Activated T-cell treated with anti-CD3 and anti-CD28 coated beads for 24 hours (primary cell): ENCODE measurements around the gene CUL9.

Experiments
- DNase-seq: peaks from one replicate; pipeline ENCODE4 v3.0.0-alpha.2; 2020; ENCODE audit warnings: low read depth

The CUL9 gene

GRCh38 chr6:43229803-43230620 lies 48.0 kb downstream of the CUL9 start:
- DNase-seq = no peak

- DNase-seq = no peak
These were observed 49.1 kb downstream of the CUL9 start for GRCh38 chr6:43231053-43231452.

- no peak for DNase-seq
These were observed 49.9 kb downstream of the CUL9 start for GRCh38 chr6:43231735-43232450.

DNA sequence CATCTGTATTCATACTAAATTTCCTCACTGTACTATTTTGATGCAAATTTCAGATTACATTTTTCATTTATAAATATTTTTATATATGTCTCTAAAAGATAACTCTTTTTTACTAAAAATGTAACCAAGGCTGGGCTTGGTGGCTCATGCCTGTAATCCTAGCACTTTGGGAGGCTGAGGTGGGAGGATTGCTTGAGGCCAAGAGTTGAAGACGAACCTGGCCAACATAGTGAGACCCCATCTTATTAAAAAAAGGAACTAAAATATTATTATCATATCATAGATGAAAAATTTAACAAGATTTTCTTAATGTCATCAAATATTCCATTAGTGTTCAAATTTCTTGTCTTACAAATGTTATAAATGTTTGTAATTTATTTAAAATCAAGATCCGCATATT lies 53.8 kb downstream of the CUL9 start:
- no peak for DNase-seq

- no peak for DNase-seq
These were observed 57.1 kb downstream of the CUL9 start for GRCh38 chr6:43239054-43239453.

- DNase-seq = no peak
These were observed 59.0 kb downstream of the CUL9 start for GRCh38 chr6:43240950-43241349.

- no peak for DNase-seq
These were observed 59.5 kb downstream of the CUL9 start for GRCh38 chr6:43241446-43241845.

GRCh38 chr6:43242908-43243663 lies 61.1 kb downstream of the CUL9 start, which contains the start of gene TTBK1:
Gene TTBK1, plus strand, starts transcription at chr6:43243481. Its CDS starts 3,180 bp downstream, at chr6:43246661.
- DNase-seq = no peak

DNA sequence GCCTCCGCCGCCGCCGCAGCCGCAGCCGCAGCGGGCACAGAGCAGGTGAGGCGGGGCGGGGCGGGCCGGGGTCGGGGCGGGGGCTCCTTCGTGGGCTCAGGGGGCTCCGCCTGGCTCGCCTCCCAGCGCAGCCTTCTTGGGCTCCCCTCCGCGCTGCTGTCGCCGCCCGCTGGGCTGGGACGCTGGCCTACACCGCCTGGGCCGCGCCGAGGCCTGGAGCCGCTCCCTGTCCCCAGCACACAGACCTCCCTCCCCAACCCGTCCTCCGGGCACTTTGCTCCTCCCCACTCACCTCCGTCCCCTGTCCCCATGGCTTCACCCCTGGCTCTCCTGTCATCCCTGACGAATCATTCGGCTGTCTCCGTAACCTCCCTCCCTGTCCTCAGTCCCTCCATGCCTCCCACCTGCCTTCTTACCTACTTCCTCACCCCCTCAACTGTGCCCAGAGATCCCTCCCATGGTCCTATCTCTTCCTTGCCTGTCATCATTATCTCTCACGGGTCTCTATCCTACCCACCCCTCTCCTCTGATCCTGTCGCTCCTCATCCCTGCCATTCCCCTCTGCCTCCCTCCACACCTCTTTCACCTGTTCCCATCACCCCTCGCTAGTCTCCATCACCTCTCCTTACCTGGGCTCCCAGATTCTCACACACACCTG lies 61.8 kb downstream of the CUL9 start:
- DNase-seq = no peak

DNA sequence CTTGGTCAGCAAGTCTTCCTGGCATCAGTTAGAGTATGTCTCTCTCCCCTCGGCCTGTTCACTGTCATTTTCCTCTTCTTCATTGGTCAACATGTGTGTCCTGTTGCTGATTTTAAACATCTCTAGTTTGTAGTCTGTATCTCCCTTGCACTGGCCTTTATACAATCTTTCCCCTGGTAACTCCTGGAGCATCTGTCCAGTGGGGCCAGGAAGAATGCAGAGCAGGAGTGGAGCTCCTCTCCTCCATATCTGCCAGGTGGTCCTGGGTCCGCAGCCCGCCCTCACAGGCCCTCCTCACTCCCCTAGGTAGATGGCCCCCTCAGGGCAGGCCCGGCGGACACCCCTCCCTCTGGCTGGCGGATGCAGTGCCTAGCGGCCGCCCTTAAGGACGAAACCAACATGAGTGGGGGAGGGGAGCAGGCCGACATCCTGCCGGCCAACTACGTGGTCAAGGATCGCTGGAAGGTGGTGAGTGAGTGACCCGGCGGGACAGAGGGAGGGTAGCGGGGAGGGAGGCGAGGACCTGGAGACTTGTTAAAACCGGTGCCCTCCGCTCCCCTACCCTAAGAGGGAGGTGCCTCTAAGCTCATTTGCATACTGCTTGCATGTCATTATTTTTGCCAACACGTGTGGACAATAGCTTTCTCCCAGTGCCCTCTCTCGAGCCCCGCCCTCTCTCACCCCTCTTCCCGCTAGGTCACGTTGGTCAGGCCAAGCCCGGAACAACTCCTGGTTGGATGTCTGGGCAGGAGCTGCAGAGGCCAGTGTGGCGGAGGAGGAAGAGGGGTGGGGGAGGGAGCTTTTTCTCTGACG lies 64.5 kb downstream of the CUL9 start:
- DNase-seq = no peak

DNA sequence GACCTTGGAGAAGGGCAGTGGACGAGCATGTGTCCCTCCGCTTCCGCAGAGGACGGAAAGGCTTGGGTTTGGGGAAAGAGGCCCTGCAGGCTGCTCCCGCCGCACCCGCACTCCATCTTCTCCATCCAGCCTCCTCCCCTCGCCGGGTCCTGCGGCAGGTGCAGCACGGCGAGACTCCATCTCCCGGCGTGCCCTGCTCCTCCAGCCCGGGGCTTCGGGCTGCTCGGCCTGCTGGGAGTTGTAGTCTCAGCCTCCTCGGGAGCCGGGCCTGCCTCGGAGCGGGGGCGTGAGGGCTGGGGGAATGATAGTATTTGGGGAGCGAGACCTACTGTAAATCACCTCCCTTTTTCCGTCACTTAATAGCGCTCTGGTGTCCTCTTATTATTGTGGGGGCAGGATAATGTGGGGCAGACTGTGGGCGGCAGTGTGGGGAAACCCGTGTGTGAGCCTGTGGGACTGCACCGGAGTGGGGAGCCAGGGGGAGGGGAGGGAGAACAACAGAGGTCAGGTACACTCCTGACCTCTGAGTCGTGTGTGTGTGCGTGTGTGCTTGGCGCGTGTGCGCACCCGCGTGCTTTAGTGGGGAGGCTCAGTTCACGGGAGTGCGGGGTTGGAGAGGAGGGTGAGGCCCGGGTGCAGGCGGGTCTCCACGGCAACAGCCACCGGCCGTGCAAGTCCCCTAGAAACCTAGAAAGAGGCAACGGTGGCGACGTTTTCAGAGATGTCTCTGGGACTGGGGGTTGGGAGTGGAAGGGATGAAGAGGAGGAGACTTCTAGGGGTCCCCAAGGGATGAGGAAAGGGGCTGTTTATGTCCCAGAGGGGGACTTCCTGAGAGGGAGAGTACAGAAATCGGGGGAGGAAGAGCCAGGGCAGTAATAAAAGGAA lies 65.4 kb downstream of the CUL9 start:
- DNase-seq = peak; percentile 78

DNA sequence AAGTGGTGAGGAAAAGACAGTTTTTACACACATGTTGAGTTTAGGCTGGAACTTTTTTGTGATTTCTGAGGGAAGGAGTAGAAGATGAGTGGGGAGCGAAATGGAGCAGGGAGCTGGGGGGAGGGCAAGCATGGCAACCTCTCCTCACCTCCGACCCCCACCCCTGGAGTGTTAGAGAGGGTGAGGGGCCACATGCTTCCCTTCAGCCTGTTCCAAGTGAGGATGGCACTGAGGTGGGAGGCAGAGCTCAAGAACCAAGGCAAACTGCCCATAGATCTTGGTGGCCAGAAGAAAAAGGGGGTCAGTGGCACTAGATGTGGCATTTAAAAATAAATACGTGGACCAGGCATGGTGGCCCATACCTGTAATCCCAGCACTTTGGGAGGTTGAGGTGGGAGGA lies 66.1 kb downstream of the CUL9 start:
- DNase-seq = no peak

DNA sequence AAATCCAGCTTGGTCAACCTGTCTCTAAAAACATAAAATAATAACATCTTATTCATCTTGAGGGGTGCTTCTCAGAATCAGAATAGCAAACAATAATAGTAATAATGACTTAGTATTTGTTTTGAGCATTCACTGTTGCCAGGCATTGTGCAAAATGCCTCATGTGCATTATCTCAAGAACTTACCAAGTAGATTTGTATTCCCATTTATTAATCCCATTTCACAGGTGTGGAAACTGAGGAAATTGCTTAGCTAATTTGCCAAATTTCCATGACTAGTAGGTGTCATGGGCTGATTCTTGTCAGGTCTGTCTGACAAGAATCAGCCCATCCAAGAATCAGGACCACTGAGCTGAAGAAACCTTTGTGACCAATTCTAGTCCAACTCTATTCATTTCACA lies 66.8 kb downstream of the CUL9 start:
- DNase-seq = no peak

DNA sequence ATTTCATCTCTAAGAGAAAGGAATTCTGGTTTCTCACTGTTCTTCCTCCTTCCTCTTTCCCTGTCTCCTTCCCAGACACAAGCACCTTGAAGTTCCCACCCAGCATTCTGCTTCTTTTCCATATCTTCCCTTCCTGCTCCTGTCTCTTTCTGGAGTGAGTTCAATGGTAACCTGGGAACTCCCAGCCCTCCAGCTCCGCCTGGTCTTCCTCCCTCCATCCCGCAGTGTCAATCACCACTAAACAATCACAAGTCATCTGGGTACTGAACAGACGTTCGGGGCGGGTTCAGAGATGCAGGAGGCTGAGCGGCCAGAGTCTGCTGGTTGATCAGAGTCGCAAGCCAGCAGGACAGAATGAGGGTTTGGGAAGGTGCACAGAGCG lies 69.0 kb downstream of the CUL9 start:
- DNase-seq = no peak

DNA sequence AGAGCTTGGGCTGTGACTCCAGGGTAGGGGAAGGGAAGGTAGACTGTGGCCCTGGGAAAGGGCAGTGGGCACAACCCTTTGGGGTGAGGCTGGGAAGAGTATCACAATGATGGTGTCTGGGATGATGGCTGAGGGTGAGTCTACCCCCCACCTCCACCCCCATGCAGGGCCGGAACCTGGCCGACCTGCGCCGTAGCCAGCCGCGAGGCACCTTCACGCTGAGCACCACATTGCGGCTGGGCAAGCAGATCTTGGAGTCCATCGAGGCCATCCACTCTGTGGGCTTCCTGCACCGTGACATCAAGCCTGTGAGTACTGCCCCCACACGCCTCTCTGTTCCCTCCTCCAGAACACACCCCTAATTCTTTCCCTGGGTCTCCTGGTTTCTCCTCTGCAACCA lies 71.4 kb downstream of the CUL9 start:
- DNase-seq = no peak

DNA sequence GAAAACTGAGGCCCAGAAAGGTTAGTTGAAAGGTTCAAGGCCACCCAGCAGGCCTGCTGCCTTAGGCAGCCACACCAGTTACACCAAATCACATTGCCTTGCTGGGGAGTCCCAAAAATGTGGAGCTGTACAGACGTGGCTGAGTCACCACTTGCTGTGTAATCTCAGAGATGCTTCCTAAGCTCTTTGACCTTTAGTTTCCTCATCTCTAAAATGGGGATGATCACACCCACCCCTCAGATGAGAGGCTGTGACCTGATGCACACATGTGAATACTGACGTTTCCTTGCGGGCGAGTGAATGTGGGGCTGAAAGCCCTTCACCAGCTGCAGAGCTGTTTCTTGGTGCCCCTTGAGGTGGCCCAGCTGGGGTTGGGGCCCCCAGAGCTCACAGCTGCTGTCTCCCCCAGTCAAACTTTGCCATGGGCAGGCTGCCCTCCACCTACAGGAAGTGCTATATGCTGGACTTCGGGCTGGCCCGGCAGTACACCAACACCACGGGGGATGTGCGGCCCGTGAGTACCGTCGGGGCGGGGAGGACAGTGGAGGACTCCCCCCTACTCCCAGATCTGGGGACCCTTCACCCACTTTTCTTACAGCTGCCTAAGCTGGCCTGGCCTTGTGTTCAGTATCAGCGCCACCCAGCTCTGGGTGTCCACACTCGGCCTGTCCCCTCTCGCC lies 72.3 kb downstream of the CUL9 start:
- DNase-seq = no peak

DNA sequence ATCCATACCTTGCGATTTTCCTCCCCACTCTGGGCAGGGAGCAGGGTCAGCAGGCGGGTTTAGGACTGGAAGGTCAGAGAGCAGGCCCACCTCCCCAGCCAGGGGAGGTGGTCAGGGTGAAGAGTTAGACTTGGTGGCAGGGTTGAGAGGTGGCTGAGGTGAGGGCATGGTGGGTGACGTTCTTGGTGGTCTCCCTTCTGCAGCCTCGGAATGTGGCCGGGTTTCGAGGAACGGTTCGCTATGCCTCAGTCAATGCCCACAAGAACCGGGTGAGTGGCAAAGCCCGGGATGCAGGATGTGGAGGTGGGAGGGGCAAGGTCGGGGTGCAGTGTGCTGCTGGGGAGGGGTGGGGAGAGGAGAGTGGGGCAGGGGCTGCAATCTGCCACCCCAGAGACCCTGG lies 72.8 kb downstream of the CUL9 start:
- DNase-seq = no peak

DNA sequence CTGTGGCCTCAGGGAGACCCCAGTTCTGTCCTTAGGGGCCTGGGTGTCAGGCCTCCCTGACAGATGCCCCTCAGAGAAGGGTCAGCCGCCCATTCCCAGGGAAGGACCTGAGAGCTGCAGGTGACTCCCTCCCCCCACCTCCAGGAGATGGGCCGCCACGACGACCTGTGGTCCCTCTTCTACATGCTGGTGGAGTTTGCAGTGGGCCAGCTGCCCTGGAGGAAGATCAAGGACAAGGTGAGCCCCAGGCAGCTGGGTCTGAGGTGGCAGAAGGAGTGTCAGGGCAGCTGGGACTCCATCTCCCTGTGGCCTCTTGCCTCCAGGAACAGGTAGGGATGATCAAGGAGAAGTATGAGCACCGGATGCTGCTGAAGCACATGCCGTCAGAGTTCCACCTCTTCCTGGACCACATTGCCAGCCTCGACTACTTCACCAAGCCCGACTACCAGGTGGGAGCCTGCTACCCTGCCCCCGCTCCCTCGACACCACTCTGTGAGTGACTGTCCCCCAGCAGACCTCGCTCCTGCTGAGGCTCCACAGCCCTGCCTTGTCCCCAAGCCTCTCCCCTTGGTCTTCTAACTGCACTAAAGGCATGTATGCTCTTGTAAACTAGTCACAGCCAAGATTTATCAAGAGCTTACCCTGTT lies 73.5 kb downstream of the CUL9 start:
- no peak for DNase-seq

- no peak for DNase-seq
These were observed 74.8 kb downstream of the CUL9 start for GRCh38 chr6:43256670-43257366.
